ENCODE data around the gene MIA.

The MIA gene

DNA sequence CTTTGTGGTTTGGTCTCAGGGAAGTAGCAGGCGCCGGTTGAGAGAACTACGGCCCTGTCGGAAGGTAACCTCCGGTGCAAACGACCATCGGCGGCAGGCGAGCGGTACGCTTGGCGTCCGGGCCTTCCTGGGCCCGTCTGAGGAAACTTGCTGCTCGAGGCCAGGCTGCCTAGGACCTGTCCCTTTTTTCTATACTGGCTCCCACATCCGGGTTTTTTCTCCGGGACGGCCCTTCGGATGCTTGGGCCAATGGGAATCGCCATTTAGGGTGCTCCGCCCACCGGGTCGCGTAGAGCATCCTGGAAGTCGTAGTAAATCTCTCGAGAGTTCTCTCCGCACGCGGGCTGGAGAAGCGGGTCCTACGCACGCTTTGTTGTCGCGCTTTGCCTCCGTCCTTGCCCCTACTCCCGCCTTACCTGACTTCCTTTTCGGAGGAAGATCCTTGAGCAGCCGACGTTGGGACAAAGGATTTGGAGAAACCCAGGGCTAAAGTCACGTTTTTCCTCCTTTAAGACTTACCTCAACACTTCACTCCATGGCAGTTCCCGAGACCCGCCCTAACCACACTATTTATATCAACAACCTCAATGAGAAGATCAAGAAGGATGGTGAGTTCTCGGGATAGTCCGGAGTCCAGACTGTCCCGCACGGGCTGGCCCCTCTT, 24.3 kb upstream of the MIA start, which contains the start of gene SNRPA (continued):
- TF ChIP-seq ZNF404 (tag by site-specific recombination; IDR thresholded peaks at IDR 0.05) (no peak), ZNF311 (tag by site-specific recombination; IDR thresholded peaks at IDR 0.05; ENCODE audit: borderline replicate concordance) (no peak), ZNF423 (tag by site-specific recombination; IDR thresholded peaks at IDR 0.05) (no peak), ZNF416 (tag by site-specific recombination; IDR thresholded peaks at IDR 0.05) (no peak), ZXDB (tag by site-specific recombination; IDR thresholded peaks at IDR 0.05) (peak; percentile 77), ZNF433 (tag by site-specific recombination; IDR thresholded peaks at IDR 0.05; ENCODE audit: low read depth) (no peak), ZNF792 (tag by site-specific recombination; IDR thresholded peaks at IDR 0.05) (no peak), KLF7 (tag by site-specific recombination; IDR thresholded peaks at IDR 0.05; ENCODE audit: borderline replicate concordance) (peak; percentile 79; the same call in 1 of the 2 replicates), GLIS2 (tag by site-specific recombination; IDR thresholded peaks at IDR 0.05) (no peak), REPIN1 (tag by site-specific recombination; IDR thresholded peaks at IDR 0.05; ENCODE audit: low read depth) (no peak; the same call in 1 of the 2 replicates), ZNF837 (tag by site-specific recombination; IDR thresholded peaks at IDR 0.05) (no peak), ZNF768 (tag by site-specific recombination; IDR thresholded peaks at IDR 0.05) (no peak), SP7 (tag by site-specific recombination; IDR thresholded peaks at IDR 0.05) (no peak; the same call in none of the 2 replicates), IKZF3 (tag by site-specific recombination; IDR thresholded peaks at IDR 0.05) (peak; percentile 67), OVOL3 (tag by site-specific recombination; IDR thresholded peaks at IDR 0.05) (no peak), ZNF202 (tag by site-specific recombination; IDR thresholded peaks at IDR 0.05; ENCODE audit: borderline replicate concordance) (no peak), ZNF138 (tag by site-specific recombination; IDR thresholded peaks at IDR 0.05; ENCODE audit: borderline replicate concordance) (no peak), ZNF571 (tag by site-specific recombination; IDR thresholded peaks at IDR 0.05) (no peak), ZNF2 (tag by site-specific recombination; IDR thresholded peaks at IDR 0.05) (0 out of 2 replicates have a peak, but pooled peaks have one; percentile 39), ZNF621 (tag by site-specific recombination; IDR thresholded peaks at IDR 0.05) (no peak), ZNF561 (tag by site-specific recombination; IDR thresholded peaks at IDR 0.05; ENCODE audit: borderline replicate concordance) (no peak; the same call in 1 of the 2 replicates), ZNF776 (tag by site-specific recombination; IDR thresholded peaks at IDR 0.05; ENCODE audit: borderline replicate concordance) (no peak), KLF9 (tag by site-specific recombination; IDR thresholded peaks at IDR 0.05; ENCODE audit: low read depth) (0 out of 2 replicates have a peak, but pooled peaks have one; percentile 31), BCL11A (tag by site-specific recombination; IDR thresholded peaks at IDR 0.05; ENCODE audit: low read depth) (no peak; the same call in 1 of the 2 replicates), ZNF670 (tag by site-specific recombination; IDR thresholded peaks at IDR 0.05; ENCODE audit: low read depth) (no peak), ZNF324 (tag by site-specific recombination; IDR thresholded peaks at IDR 0.05) (no peak), ZNF341 (tag by site-specific recombination; IDR thresholded peaks at IDR 0.05; ENCODE audit: low read depth) (peak; percentile 95)
- TF ChIP-seq, protein P1, sequence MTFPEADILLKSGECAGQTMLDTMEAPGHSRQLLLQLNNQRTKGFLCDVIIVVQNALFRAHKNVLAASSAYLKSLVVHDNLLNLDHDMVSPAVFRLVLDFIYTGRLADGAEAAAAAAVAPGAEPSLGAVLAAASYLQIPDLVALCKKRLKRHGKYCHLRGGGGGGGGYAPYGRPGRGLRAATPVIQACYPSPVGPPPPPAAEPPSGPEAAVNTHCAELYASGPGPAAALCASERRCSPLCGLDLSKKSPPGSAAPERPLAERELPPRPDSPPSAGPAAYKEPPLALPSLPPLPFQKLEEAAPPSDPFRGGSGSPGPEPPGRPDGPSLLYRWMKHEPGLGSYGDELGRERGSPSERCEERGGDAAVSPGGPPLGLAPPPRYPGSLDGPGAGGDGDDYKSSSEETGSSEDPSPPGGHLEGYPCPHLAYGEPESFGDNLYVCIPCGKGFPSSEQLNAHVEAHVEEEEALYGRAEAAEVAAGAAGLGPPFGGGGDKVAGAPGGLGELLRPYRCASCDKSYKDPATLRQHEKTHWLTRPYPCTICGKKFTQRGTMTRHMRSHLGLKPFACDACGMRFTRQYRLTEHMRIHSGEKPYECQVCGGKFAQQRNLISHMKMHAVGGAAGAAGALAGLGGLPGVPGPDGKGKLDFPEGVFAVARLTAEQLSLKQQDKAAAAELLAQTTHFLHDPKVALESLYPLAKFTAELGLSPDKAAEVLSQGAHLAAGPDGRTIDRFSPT (tag by site-specific recombination; IDR thresholded peaks at IDR 0.05) = no peak
- TF ChIP-seq, protein P2, sequence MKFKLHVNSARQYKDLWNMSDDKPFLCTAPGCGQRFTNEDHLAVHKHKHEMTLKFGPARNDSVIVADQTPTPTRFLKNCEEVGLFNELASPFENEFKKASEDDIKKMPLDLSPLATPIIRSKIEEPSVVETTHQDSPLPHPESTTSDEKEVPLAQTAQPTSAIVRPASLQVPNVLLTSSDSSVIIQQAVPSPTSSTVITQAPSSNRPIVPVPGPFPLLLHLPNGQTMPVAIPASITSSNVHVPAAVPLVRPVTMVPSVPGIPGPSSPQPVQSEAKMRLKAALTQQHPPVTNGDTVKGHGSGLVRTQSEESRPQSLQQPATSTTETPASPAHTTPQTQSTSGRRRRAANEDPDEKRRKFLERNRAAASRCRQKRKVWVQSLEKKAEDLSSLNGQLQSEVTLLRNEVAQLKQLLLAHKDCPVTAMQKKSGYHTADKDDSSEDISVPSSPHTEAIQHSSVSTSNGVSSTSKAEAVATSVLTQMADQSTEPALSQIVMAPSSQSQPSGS (tag by site-specific recombination; IDR thresholded peaks at IDR 0.05; ENCODE audit: low read depth) = no peak
- TF ChIP-seq, protein P3, sequence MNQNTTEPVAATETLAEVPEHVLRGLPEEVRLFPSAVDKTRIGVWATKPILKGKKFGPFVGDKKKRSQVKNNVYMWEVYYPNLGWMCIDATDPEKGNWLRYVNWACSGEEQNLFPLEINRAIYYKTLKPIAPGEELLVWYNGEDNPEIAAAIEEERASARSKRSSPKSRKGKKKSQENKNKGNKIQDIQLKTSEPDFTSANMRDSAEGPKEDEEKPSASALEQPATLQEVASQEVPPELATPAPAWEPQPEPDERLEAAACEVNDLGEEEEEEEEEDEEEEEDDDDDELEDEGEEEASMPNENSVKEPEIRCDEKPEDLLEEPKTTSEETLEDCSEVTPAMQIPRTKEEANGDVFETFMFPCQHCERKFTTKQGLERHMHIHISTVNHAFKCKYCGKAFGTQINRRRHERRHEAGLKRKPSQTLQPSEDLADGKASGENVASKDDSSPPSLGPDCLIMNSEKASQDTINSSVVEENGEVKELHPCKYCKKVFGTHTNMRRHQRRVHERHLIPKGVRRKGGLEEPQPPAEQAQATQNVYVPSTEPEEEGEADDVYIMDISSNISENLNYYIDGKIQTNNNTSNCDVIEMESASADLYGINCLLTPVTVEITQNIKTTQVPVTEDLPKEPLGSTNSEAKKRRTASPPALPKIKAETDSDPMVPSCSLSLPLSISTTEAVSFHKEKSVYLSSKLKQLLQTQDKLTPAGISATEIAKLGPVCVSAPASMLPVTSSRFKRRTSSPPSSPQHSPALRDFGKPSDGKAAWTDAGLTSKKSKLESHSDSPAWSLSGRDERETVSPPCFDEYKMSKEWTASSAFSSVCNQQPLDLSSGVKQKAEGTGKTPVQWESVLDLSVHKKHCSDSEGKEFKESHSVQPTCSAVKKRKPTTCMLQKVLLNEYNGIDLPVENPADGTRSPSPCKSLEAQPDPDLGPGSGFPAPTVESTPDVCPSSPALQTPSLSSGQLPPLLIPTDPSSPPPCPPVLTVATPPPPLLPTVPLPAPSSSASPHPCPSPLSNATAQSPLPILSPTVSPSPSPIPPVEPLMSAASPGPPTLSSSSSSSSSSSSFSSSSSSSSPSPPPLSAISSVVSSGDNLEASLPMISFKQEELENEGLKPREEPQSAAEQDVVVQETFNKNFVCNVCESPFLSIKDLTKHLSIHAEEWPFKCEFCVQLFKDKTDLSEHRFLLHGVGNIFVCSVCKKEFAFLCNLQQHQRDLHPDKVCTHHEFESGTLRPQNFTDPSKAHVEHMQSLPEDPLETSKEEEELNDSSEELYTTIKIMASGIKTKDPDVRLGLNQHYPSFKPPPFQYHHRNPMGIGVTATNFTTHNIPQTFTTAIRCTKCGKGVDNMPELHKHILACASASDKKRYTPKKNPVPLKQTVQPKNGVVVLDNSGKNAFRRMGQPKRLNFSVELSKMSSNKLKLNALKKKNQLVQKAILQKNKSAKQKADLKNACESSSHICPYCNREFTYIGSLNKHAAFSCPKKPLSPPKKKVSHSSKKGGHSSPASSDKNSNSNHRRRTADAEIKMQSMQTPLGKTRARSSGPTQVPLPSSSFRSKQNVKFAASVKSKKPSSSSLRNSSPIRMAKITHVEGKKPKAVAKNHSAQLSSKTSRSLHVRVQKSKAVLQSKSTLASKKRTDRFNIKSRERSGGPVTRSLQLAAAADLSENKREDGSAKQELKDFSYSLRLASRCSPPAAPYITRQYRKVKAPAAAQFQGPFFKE (tag by site-specific recombination; IDR thresholded peaks at IDR 0.05; ENCODE audit: borderline replicate concordance) = no peak
- TF ChIP-seq, protein P4, sequence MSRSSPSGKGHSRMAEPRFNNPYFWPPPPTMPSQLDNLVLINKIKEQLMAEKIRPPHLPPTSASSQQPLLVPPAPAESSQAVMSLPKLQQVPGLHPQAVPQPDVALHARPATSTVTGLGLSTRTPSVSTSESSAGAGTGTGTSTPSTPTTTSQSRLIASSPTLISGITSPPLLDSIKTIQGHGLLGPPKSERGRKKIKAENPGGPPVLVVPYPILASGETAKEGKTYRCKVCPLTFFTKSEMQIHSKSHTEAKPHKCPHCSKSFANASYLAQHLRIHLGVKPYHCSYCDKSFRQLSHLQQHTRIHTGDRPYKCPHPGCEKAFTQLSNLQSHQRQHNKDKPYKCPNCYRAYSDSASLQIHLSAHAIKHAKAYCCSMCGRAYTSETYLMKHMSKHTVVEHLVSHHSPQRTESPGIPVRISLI (tag by site-specific recombination; IDR thresholded peaks at IDR 0.05) = peak; percentile 99
